Ovary (tissue), 3 donors: ENCODE data around the gene P2RY6.

Experiments
- CTCF ChIP-seq, 3 donors: fragments of 450-650 bp in 2 of 3; fragments of 200-600 bp in 1 of 3; IDR thresholded peaks; one replicate each; pipeline versions ENCODE4 v1.5.1 to v1.8.0; 2016 to 2022; ENCODE audit warnings: antibody characterized with exemption in 3 of 3, mild to moderate bottlenecking in 1 of 3
- EP300 ChIP-seq: sonication (generic); formaldehyde crosslinking; IDR thresholded peaks from one replicate; pipeline ENCODE4 v1.6.1; 2017; ENCODE audit warnings: antibody characterized with exemption
- donor health status: DM: no; HTN: no; CAD: no.

- no peak for TF ChIP-seq CTCF (IDR thresholded peaks at IDR 0.05)
- no peak for TF ChIP-seq EP300
These were observed 5.3 kb downstream of the P2RY6 start for GRCh38 chr11:73277467-73277866.
